OCI-M1 (cell line): ENCODE results near the gene ESF1.

Experiments used
- DNase-seq: peaks from one replicate; lab custom pipeline; 2025; lab: John Stamatoyannopoulos, UW

ESF1 gene

GRCh38 chr20:13672690-13673089 lies 112.0 kb downstream of the ESF1 start:
- no peak for DNase-seq

GRCh38 chr20:13671916-13672378 lies 112.8 kb downstream of the ESF1 start:
- no peak for DNase-seq

DNA sequence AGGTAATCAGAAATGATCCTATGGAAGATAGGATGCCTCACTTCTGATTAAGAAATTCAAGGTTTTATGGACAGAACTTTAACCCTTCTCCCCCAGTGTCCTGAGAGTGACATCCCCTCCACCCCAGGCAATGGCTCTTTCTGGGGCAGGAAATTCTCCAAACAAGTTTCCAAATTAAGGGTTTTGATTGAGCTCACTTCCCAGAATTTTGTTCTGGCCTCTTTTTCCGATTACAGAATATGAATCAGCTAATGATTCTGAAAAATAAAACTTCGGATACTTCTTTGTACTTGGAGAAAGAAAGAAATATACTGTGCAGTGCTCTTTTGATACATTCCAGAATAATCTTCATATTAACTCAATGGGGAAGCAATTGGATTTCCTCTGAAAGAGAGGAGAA lies 113.2 kb downstream of the ESF1 start:
- DNase-seq, result no peak

DNA sequence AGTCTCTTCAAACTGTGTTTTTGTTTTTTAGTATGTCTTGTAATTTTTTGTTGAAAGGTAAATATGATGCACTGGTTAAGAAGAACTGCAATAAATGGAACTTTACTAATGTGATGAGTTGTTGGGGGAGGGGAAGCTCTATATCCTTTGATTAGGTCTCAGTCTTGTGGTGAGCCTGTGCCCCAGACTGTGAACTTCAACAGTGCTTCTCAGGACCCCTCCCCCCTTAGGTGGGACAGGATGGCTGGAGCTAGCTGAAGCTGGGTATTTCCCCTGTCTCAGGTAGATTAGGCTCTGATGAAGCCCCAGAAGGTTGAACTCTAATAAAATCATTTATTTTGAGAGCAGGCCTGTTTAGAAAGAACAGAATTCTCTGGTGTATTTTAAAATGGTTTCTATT lies 114.6 kb downstream of the ESF1 start:
- peak; percentile 22 for DNase-seq

DNA sequence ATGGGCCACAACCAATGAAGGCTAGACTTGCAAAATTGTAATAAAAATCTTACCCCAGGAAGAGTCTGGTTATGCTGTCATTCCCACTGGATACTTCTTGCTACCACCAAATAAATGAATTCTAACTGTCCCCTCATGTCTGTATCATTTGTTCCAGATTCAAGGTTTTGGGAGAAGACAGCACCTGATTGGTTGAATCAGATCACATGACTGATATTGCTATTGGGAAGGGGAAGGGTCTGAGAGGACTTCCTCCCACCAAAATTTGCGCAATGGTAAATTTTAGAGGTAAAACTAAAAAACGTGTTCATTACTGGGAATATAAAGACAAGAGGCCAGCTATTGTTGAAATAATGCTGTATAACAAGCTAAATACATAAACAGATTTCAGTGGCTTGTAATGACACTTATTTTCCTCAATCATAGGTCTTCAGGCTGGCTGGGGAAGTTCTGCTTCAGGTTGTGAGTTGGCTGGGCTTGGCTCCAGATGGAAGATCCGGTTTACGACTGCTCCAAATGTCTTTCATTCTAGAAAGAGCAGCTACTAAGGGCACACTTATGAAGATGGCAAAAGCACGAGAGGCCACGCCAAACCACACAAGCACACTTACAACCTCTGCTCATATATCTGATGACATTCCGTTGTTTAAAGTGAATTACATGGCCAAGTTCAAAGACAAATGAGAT lies 118.9 kb downstream of the ESF1 start:
- DNase-seq, result no peak
